GM20000 (cell line): Measurements from ENCODE around the gene OSBPL9.

ENCODE experiments used
- DNase-seq: peaks from one replicate; pipeline ENCODE4 v3.0.0; 2012; ENCODE audit warnings: low spot score
- TF ChIP-seq, protein P1 (sequence below): IDR thresholded peaks from 2 replicates; pipeline ENCODE4 v1.5.1; 2012; ENCODE audit warnings: mild to moderate bottlenecking, control low read depth; ENCODE audit errors: extremely low read depth, missing control alignments

OSBPL9 gene

GRCh38 chr1:51610637-51611036 lies 6.3 kb upstream of the OSBPL9 start:
- DNase-seq, result no peak
- TF ChIP-seq, protein P1, sequence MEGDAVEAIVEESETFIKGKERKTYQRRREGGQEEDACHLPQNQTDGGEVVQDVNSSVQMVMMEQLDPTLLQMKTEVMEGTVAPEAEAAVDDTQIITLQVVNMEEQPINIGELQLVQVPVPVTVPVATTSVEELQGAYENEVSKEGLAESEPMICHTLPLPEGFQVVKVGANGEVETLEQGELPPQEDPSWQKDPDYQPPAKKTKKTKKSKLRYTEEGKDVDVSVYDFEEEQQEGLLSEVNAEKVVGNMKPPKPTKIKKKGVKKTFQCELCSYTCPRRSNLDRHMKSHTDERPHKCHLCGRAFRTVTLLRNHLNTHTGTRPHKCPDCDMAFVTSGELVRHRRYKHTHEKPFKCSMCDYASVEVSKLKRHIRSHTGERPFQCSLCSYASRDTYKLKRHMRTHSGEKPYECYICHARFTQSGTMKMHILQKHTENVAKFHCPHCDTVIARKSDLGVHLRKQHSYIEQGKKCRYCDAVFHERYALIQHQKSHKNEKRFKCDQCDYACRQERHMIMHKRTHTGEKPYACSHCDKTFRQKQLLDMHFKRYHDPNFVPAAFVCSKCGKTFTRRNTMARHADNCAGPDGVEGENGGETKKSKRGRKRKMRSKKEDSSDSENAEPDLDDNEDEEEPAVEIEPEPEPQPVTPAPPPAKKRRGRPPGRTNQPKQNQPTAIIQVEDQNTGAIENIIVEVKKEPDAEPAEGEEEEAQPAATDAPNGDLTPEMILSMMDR, result no peak

DNA sequence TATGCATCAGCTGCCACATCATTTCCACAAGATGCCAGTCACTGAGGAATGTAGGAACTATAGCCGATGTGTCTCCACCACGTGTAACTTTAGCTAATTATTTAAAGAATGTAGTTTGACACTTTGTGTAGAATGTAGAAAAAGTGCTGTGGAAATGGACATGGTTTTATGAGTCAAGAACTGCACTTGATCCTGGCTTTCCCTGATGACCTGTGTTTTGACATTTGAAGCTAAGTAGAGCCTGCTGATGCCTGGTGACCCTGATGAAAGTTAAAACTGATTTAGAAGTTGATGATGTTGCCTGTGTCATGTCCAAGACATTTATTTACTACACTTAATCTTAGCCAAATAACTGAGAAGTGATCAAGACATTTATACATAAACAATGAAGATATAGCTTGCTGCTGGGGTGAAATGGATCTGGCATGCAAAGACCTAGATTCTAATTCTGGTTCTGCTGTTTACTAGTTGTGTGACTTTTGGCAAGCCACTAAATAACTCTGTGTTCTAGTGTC lies 4.4 kb upstream of the OSBPL9 start:
- DNase-seq, result no peak
- TF ChIP-seq, protein P1, result no peak

GRCh38 chr1:51615780-51616291 lies 1.1 kb upstream of the OSBPL9 start:
- TF ChIP-seq, protein P1, result no peak

GRCh38 chr1:51616490-51616889 lies 402 bp upstream of the OSBPL9 start:
- TF ChIP-seq, protein P1, result no peak
- DNase-seq, result no peak

More at GRCh38 chr1:51615780-51616291, 1.1 kb upstream of the OSBPL9 start:
- no peak for DNase-seq

GRCh38 chr1:51618715-51619114 lies 1.8 kb downstream of the OSBPL9 start:
- no peak for DNase-seq
- TF ChIP-seq, protein P1, result no peak

DNA sequence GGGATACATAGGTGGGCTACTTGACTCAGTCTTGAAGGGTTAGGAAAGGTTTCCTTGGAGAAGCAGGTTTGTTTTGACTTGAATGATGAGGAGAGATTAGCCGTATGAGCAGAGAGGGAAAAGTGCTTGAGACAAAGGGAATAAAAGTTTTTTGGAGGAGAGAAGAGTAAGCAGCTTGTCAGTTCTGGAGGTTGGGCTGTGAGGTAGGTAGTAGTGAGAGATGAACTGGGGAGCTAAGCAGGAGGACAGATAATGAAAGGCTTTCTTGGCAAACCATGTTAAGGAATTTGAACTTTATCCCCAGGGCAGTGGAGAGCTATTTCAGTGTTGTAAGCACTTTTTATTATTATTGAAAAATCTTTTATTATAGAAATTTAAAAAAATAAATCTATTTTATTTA lies 3.6 kb downstream of the OSBPL9 start:
- TF ChIP-seq, protein P1, result no peak
- DNase-seq, result no peak

- TF ChIP-seq, protein P1, result no peak
- DNase-seq, result no peak
Measured at GRCh38 chr1:51621161-51621560, 4.3 kb downstream of the OSBPL9 start.
